RWPE1 (cell line): ENCODE results near the gene LBH.

Experiments
- CTCF ChIA-PET: fragments of 350-600 bp; sonication (Branson Sonifier 250); formaldehyde crosslinking; extraction: SDS; loops from one replicate; lab custom pipeline; 2021; lab: Yijun Ruan, JAX
- POLR2A ChIA-PET: fragments of 400-600 bp; formaldehyde crosslinking; extraction: SDS; loops from one replicate; lab custom pipeline; 2020; ENCODE audit warnings: antibody characterized with exemption; ENCODE audit not compliant: low non-redundant PET; lab: Yijun Ruan, JAX
- DNase-seq: peaks from one replicate; pipeline ENCODE4 v3.0.0; 2012; ENCODE audit warnings: low spot score
- H3K27ac ChIP-seq: fragments of 450-650 bp; 2 replicates; pipeline ENCODE4 v1.5.1; 2017
- TF ChIP-seq, protein P1 (sequence below): fragments of 450-650 bp; conservative IDR thresholded peaks from 2 replicates; pipeline ENCODE4 v1.5.1; 2017; ENCODE audit warnings: low read depth, mild to moderate bottlenecking

LBH gene

DNA sequence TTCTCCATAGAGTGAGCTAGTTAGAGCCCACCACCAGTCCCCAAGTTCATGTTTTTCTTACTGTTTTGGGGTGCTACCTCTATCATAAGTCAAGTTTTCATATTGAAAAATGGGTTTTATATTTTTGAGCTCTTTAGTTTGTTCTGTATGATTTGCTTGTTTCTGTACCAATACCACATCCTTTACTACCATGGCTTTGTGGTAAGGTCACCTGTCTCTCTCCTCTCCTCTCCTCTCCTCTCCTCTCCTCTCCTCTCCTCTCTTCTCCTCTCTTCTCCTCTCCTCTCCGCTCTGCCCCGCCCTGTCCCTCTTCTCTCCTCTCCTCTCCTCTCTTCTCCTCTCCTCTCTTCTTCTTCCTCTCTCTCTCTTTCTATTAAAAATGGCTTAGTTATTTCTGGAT is 22.1 kb upstream of the LBH start:
- DNase-seq = no peak
- POLR2A ChIA-PET = no interaction called here
- TF ChIP-seq, protein P1, sequence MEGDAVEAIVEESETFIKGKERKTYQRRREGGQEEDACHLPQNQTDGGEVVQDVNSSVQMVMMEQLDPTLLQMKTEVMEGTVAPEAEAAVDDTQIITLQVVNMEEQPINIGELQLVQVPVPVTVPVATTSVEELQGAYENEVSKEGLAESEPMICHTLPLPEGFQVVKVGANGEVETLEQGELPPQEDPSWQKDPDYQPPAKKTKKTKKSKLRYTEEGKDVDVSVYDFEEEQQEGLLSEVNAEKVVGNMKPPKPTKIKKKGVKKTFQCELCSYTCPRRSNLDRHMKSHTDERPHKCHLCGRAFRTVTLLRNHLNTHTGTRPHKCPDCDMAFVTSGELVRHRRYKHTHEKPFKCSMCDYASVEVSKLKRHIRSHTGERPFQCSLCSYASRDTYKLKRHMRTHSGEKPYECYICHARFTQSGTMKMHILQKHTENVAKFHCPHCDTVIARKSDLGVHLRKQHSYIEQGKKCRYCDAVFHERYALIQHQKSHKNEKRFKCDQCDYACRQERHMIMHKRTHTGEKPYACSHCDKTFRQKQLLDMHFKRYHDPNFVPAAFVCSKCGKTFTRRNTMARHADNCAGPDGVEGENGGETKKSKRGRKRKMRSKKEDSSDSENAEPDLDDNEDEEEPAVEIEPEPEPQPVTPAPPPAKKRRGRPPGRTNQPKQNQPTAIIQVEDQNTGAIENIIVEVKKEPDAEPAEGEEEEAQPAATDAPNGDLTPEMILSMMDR = no peak
- CTCF ChIA-PET = interaction anchor here (0.7 to 3.3 kb wide), 6 partner anchors 22 to 503 kb away, joined by 3 to 24 read pairs (median 6); no protein-coding TSS in a partner anchor
- H3K27ac ChIP-seq = no peak overlapping the region

DNA sequence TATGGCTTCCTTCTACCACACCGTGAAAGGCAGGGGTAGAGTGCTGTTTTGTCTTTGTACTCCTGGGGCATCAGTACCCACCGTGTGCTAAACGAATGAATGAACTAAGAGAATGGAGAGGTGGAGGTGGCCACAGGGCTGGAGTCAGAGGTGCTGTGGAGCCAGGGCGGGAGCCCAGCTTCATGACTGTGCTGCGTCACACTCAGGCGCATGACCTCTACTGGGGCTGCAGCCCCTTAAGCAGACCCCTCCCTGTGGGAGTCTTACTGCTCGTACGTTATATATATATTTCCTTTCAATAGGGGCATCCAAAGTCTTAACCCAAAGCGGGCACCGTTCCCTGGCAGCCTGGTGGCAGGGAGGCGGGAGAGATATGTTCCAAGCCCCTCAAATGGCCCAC is 18.0 kb upstream of the LBH start:
- TF ChIP-seq, protein P1 = no peak
- ChIA-PET CTCF (no interaction called here), POLR2A (no interaction called here)
- DNase-seq = no peak
- no peak overlapping the region for H3K27ac ChIP-seq

DNA sequence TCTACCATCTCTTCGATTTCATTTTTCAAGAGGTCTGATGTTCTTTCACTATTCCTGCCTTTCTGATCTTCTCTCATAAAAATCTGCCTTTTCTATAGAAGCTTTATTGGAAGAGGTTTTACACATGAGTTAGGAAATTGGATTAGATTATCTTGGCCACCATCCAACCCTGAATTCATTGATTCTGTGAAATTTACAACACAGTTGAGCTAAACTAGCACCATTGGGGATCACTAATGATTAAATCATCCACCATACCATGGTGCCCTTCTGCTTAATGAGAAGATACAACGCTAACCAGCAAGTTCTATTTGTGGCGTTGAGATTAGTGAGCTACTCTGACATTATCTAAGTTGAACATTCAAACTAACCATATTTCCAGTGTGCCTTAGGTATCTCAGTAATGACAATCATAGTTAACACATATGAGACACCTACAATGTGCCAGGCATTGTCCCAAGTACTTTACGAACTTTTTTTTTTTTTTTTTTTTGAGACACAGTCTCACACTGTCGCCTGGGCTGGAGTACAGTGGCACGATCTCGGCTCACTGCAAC is 17.3 kb upstream of the LBH start:
- no peak overlapping the region for H3K27ac ChIP-seq
- TF ChIP-seq, protein P1 = no peak
- CTCF ChIA-PET = interaction anchor here (0.5 to 0.7 kb wide), 3 partner anchors 567 to 1028 kb away, joined by 3 read pairs; no protein-coding TSS in a partner anchor
- POLR2A ChIA-PET = no interaction called here
- DNase-seq = no peak

DNA sequence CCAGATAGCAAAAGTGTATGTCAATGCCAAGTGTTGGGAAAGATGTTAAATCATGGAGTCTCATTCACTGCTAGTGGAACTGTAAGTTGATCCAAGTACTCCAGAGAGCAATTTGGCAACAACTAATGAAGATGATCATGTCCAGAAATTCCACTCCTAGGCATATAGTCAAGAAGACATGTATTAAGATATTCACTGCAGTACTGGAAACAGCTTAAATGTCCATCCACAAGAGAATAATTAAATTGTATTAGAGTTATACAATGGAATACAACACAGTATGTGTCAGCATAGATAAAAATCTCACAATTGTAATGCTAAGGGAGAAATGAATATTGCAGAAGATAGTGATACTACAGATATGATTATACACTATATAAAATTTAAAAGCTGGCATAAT is 15.2 kb upstream of the LBH start:
- ChIA-PET POLR2A (no interaction called here), CTCF (interaction anchor here (0.6 kb wide), 1 partner anchor 239 kb away, joined by 3 read pairs; no protein-coding TSS in a partner anchor)
- DNase-seq = no peak
- H3K27ac ChIP-seq = no peak overlapping the region
- TF ChIP-seq, protein P1 = no peak

DNA sequence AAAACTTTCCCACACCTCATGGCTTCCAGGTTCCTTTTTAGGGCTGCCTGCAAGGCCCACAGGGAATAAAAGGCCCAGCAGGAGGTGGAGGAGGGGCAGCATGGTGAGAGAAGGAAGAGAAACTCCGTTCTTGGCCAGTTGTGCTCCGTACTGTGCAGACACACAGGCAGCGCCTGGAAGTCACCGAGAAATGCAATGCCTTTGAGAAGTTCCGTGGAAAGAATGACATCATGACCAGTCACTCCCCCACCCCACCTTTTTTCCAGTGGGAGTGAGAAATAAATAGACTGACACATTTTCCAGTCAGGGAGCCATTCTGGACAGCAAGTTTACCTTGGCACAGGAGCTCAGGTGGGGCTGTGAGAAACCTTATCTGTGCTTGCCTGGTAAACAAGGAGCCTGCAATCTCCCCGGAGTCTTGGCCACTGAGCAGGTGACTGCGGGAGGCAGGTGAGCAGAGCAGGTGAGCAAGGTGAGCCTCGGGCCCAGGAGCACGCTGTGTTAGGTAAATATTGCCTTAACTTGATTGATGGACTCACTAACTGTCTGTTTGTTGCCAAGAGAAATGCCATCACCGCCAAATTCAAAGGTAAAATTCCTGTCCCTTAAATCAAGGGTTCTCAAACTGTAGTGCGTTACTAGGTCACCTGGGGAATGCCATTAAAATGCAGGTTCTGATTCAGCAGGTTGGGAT is 13.5 kb upstream of the LBH start:
- H3K27ac ChIP-seq = no peak overlapping the region
- POLR2A ChIA-PET = no interaction called here
- DNase-seq = no peak

DNA sequence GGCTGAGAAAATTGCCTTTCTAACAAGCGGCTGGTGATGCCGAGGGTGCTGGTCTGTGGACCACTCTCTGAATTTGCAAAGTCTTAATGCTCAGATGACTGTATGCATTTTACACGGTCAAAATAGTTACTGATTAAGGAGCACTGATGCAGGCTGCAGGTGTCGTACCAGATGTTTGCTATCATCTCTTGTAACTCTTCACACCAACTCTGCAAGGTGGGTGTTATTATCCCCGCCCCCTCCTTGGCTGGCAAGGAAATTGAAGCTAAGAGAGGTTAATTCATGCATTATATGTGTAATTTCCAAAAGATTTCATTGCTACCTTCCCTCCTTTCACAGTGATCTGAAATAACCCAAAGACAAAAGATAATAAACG is 13.0 kb upstream of the LBH start:
- no peak for DNase-seq
- CTCF ChIA-PET = interaction anchor here (0.5 kb wide), 1 partner anchor 33 kb away, joined by 4 read pairs; no protein-coding TSS in a partner anchor
- POLR2A ChIA-PET = no interaction called here
- no peak overlapping the region for H3K27ac ChIP-seq
- TF ChIP-seq, protein P1 = no peak

More for the DNA sequence above, 13.5 kb upstream of the LBH start:
- TF ChIP-seq, protein P1 = no peak
- CTCF ChIA-PET = interaction anchor here (0.5 kb wide), 1 partner anchor 33 kb away, joined by 4 read pairs; no protein-coding TSS in a partner anchor
